ENCODE data around the gene MPIG6B. TPM values are rescaled to one million over a fixed set of nuclear protein-coding genes. Genes with fewer than 3 reads are reported as not detected.

The MPIG6B gene
- total and polyA plus RNA-seq, 12 donors, result 0.11 to 0.97 (median 0.27) TPM; not detected in 3

DNA sequence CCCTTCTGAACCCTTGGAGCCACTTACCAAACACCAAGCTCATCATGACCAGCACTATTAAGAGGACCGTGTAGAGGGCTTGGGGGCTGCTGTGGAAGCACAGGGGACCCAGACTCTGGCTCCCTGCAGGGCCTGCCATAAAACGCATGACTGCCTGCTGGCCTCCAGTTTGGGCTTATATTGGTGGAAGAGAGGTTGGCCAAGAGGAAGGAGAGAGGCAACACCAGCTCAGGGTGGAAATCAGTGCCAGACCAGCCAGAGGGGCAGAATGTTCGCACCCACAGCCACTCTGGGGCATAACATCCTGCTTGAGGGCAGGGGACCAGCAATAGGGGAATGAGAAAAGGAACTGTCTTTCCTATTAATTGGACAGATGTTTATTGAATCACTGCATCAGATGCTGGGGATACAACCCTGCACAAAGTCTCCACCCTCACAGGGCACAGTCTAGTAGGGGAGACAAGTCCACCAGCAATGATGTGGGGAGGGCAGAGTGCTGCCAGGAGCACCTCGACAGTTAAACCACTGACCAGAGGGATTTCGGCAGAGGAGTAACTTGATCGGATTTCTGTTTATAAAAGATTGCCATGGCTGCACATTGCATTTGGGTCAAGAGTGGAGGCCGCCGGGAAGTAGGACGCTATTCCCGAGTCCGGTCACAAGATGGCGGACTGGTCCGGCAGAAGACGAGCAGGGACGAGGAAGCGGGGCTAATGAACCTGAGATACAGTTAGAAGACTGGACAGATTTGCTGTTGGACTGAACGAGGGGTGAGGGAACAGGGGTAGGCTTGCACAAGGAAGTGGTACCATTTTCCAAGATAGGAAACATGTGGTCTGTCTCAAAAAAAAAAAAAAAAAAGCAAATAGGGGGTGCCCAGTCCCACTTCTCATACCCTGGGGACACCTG lies 42.7 kb upstream of the MPIG6B start, which contains the start of gene LY6G5C:
LY6G5C (minus strand) TSS at position 842 of the 909 bp plus-strand sequence; CDS start at position 148, 694 bp downstream.
- peaks cover 0 to 19% (median 0%) of the 10 kb centered on the region in 9 donors for H3K36me3 ChIP-seq
- H3K4me3 ChIP-seq, result peak within 1 kb of the TSS; percentile 42 to 68 (median 58)
- H3K4me1 ChIP-seq, result peaks cover 5 to 27% (median 22%) of the 10 kb centered on the region in 9 donors
- DNase-seq (peak; percentile 79 to 86), ATAC-seq (peak; percentile 84 to 94 (median 92))
- no peaks in the 10 kb centered on the region for H3K27me3 ChIP-seq
- H3K27ac ChIP-seq, result peak within 1 kb of the TSS in 9 of 10 donors; percentile 34 to 84 (median 66)
- no peaks in the 10 kb centered on the region for H3K9me3 ChIP-seq
- 12 to 13% methylated on average over 17 of the region's 17 CpGs for WGBS, 2 donors
- TF ChIP-seq, protein P1, sequence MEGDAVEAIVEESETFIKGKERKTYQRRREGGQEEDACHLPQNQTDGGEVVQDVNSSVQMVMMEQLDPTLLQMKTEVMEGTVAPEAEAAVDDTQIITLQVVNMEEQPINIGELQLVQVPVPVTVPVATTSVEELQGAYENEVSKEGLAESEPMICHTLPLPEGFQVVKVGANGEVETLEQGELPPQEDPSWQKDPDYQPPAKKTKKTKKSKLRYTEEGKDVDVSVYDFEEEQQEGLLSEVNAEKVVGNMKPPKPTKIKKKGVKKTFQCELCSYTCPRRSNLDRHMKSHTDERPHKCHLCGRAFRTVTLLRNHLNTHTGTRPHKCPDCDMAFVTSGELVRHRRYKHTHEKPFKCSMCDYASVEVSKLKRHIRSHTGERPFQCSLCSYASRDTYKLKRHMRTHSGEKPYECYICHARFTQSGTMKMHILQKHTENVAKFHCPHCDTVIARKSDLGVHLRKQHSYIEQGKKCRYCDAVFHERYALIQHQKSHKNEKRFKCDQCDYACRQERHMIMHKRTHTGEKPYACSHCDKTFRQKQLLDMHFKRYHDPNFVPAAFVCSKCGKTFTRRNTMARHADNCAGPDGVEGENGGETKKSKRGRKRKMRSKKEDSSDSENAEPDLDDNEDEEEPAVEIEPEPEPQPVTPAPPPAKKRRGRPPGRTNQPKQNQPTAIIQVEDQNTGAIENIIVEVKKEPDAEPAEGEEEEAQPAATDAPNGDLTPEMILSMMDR (IDR thresholded peaks at IDR 0.05), result peak; percentile 46 to 87 (median 78)
- intact Hi-C loops (cut with DNase I), result loop anchor here in 9 of 10 donors (1.0 to 10.0 kb wide), 13 partner anchors 47 to 277 kb away; partner anchors contain the start of genes CFB (in 1 of the 9), CLIC1 (in 1 of the 9), DDAH2 (in 1 of the 9) and NELFE (in 1 of the 9)

DNA sequence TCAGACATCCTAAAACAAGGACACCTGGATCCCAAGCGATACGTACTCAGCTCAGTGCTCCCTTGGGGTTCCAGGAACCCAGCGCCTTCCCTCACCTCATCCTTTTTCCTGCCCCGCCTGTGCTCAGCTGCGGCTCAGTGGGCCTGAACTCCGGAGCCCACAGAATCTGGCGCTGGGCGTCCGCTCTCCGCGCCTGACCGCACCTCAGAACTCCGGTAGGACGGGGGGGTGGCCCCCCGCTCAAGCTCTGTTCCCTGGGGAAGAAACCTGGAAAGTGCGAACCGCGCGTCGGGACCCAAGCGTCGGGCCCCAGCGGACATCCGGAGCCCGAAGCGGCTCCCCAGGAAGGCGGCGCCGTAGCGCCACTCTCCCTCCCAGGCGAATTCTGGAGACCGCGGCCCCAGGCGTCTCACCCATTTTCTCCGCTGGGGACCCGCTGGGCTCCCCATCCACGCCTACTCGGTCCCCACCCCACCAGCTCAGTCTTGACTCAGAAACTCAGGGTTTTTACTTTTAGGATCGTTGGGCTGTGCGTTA lies 42.0 kb upstream of the MPIG6B start:
- WGBS, 2 donors, result 0 to 1% methylated on average over 40 of the region's 40 CpGs
- intact Hi-C loops (cut with DNase I), result loop anchor here in 9 of 10 donors (2.0 to 10.0 kb wide), 12 partner anchors 46 to 276 kb away; partner anchors contain the start of genes CFB (in 1 of the 9), CLIC1 (in 1 of the 9), DDAH2 (in 1 of the 9) and NELFE (in 1 of the 9)

DNA sequence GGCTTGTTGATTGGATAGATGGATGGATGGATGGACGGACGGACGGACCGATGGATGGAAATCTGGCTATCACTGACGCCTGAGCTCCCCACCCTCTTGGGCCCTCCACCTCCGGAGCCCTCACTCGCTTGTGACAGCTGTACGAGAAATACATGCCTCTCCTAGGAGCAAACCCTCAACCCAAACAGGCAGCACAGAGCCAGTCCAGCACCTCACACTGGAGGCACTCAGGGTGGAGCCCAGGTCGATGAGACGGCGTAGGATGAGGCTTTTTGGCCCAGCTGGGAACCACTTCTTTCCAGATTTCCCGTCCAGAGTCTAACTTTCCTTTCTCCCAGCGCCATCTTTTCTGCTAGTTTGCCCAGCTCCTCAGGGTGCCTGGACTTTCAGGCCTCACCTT lies 39.6 kb upstream of the MPIG6B start:
- WGBS, 2 donors, result 72 to 78% methylated on average over 13 of the region's 13 CpGs
- ATAC-seq (no peak), DNase-seq (no peak)
- Histone ChIP-seq H3K27ac (no peak overlapping the region), H3K4me3 (peak overlapping the region in 1 of 10 donors; percentile 36), H3K4me1 (peaks cover 5 to 27% (median 22%) of the 10 kb centered on the region in 9 donors), H3K27me3 (no peaks in the 10 kb centered on the region), H3K9me3 (no peaks in the 10 kb centered on the region), H3K36me3 (peaks cover 0 to 45% (median 21%) of the 10 kb centered on the region in 9 donors)
- TF ChIP-seq, protein P1 (IDR thresholded peaks at IDR 0.05), result no peak
- intact Hi-C loops (cut with DNase I), result loop anchor here in 9 of 10 donors (5.0 to 10.0 kb wide), 10 partner anchors 44 to 274 kb away; partner anchors contain the start of genes CFB (in 1 of the 9), CLIC1 (in 1 of the 9), DDAH2 (in 1 of the 9) and NELFE (in 1 of the 9)

More for the DNA sequence above, 42.0 kb upstream of the MPIG6B start:
- Histone ChIP-seq H3K27ac (peak overlapping the region in 9 of 10 donors; percentile 34 to 84 (median 66)), H3K27me3 (no peaks in the 10 kb centered on the region), H3K36me3 (peaks cover 0 to 25% (median 0%) of the 10 kb centered on the region in 9 donors), H3K4me1 (peaks cover 5 to 27% (median 22%) of the 10 kb centered on the region in 9 donors), H3K9me3 (no peaks in the 10 kb centered on the region), H3K4me3 (peak overlapping the region; percentile 42 to 68 (median 58))
- TF ChIP-seq, protein P1 (IDR thresholded peaks at IDR 0.05), result peak in 4 of 9 donors; percentile 21 to 35 (median 28)
- peak in 1 of 2 donors; percentile 55 for DNase-seq
- ATAC-seq, result peak; percentile 50 to 87 (median 76)

Measured in heart right ventricle (tissue), 16 donors.